Endothelial cell of umbilical vein (primary cell): Measurements from ENCODE around the gene E2F4.

Experiments used
- EZH2 ChIP-seq: IDR thresholded peaks from 2 replicates; pipeline ENCODE4 v1.6.1; 2012; ENCODE audit warnings: borderline replicate concordance, low read depth, mild to moderate bottlenecking, moderate library complexity, low read length, inconsistent platforms; ENCODE audit not compliant: severe bottlenecking
- JUN ChIP-seq: IDR thresholded peaks from 2 replicates; pipeline ENCODE4 v1.6.1; 2011; ENCODE audit warnings: borderline replicate concordance, low read depth; ENCODE audit not compliant: insufficient read length, insufficient read depth
- MYC ChIP-seq: IDR thresholded peaks from one replicate; pipeline ENCODE4 v1.6.1; 2011; ENCODE audit warnings: mild to moderate bottlenecking, low read depth, low read length
- POLR2A ChIP-seq: IDR thresholded peaks from 2 replicates; pipeline ENCODE4 v1.6.1; 2012; ENCODE audit warnings: low read depth, mild to moderate bottlenecking, control low read depth, low read length
- POLR2AphosphoS5 ChIP-seq: IDR thresholded peaks from 2 replicates; pipeline ENCODE4 v1.6.1; 2012; ENCODE audit warnings: low read depth, mild to moderate bottlenecking, control low read depth, low read length, moderate library complexity; ENCODE audit not compliant: insufficient read depth
- TF ChIP-seq, protein P1 (sequence below), 2 donors: IDR thresholded peaks; 1 replicate in 1 of 2; 2 replicates in 1 of 2; pipeline ENCODE4 v1.5.1; 2011; ENCODE audit warnings: low read length in 2 of 2, mild to moderate bottlenecking in 2 of 2, moderate library complexity in 2 of 2, control low read depth in 1 of 2, inconsistent platforms in 1 of 2, low read depth in 1 of 2; ENCODE audit not compliant: insufficient read depth in 1 of 2; ENCODE audit errors: extremely low read depth in 1 of 2

GRCh38 chr16:67204076-67204475 lies 12.1 kb downstream of the E2F4 start:
- TF ChIP-seq POLR2A (no peak), JUN (no peak), POLR2AphosphoS5 (no peak), EZH2 (no peak), MYC (no peak)
- TF ChIP-seq, protein P1, sequence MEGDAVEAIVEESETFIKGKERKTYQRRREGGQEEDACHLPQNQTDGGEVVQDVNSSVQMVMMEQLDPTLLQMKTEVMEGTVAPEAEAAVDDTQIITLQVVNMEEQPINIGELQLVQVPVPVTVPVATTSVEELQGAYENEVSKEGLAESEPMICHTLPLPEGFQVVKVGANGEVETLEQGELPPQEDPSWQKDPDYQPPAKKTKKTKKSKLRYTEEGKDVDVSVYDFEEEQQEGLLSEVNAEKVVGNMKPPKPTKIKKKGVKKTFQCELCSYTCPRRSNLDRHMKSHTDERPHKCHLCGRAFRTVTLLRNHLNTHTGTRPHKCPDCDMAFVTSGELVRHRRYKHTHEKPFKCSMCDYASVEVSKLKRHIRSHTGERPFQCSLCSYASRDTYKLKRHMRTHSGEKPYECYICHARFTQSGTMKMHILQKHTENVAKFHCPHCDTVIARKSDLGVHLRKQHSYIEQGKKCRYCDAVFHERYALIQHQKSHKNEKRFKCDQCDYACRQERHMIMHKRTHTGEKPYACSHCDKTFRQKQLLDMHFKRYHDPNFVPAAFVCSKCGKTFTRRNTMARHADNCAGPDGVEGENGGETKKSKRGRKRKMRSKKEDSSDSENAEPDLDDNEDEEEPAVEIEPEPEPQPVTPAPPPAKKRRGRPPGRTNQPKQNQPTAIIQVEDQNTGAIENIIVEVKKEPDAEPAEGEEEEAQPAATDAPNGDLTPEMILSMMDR (IDR thresholded peaks at IDR 0.05; ENCODE audit: extremely low read depth in 1 of 2, insufficient read depth in 1 of 2, low read depth in 1 of 2, low read length in 2 of 2), result no peak
